T-cell (primary cell): Measurements from ENCODE around the gene CDK12. TPM values are rescaled to one million over a fixed set of nuclear protein-coding genes. Genes with fewer than 3 reads are reported as not detected.

Source experiments
- ATAC-seq, 4 experiments: fragments of 200-7000 bp in 3 of 4; fragments of 150-1000 bp in 1 of 4; cut with Tn5 transposase; replicated peaks in 1 of 4; 1 replicate in 3 of 4; 2 replicates in 1 of 4; pipeline ENCODE4 v1.10.0; 2021; ENCODE audit warnings: moderate library complexity in 3 of 4, mild to moderate bottlenecking in 2 of 4, moderate number of reproducible peaks in 1 of 4
- CTCF ChIA-PET, 2 donors: fragments of 300-600 bp; sonication (Branson Sonifier 250); formaldehyde crosslinking; loops; one replicate each; lab custom pipeline; 2022; ENCODE audit warnings: antibody characterized with exemption in 2 of 2; lab: Charles Lee
- POLR2A ChIA-PET, 2 donors: fragments of 300-600 bp; sonication (Branson Sonifier 250); formaldehyde crosslinking; loops; one replicate each; lab custom pipeline; 2022; ENCODE audit warnings: antibody characterized with exemption in 2 of 2; lab: Charles Lee
- DNase-seq, 35 experiments: peaks; one replicate each; pipeline versions ENCODE4 v3.0.0 to v3.0.0-alpha.2; 2013 to 2023
- H3K27ac ChIP-seq: one replicate; pipeline ENCODE4 v1.5.1; 2013; ENCODE audit warnings: low read length
- H3K27me3 ChIP-seq, 2 experiments: replicated peaks in 1 of 2; 1 replicate in 1 of 2; 2 replicates in 1 of 2; pipeline versions ENCODE4 v1.6.1 to v1.7.0; 2013; ENCODE audit warnings: low read length in 1 of 2, mixed read lengths in 1 of 2; ENCODE audit not compliant: control insufficient read depth in 2 of 2, insufficient read depth in 2 of 2; ENCODE audit errors: extremely low read depth in 1 of 2
- H3K36me3 ChIP-seq, 2 donors: 1 replicate in 1 of 2; 2 replicates in 1 of 2; pipeline versions ENCODE4 v1.6.1 to v1.7.0; 2013; ENCODE audit warnings: low read length in 1 of 2; ENCODE audit not compliant: control insufficient read depth in 2 of 2, insufficient read depth in 1 of 2; ENCODE audit errors: extremely low read depth in 1 of 2
- H3K4me1 ChIP-seq, 2 experiments: 1 replicate in 1 of 2; 2 replicates in 1 of 2; pipeline versions ENCODE4 v1.6.1 to v1.7.0; 2013; ENCODE audit warnings: low read length in 2 of 2, mixed read lengths in 1 of 2; ENCODE audit not compliant: insufficient read depth in 2 of 2, control insufficient read depth in 1 of 2; ENCODE audit errors: extremely low read depth in 1 of 2
- H3K4me3 ChIP-seq, 2 donors: 1 replicate in 1 of 2; 2 replicates in 1 of 2; pipeline versions ENCODE4 v1.5.1 to v1.7.0; 2013; ENCODE audit warnings: mild to moderate bottlenecking in 2 of 2, low read length in 1 of 2, moderate library complexity in 1 of 2; ENCODE audit not compliant: control insufficient read depth in 1 of 2; ENCODE audit errors: extremely low read depth in 1 of 2
- H3K9me3 ChIP-seq: 2 replicates; pipeline ENCODE4 v1.7.0; 2013
- H3K27ac Mint-ChIP-seq, 2 donors: one replicate each; pipeline ENCODE4 v1.8.0; 2020 to 2021; ENCODE audit warnings: mild to moderate bottlenecking in 2 of 2, mixed read lengths in 2 of 2
- H3K27me3 Mint-ChIP-seq, 2 donors: one replicate each; pipeline ENCODE4 v1.8.0; 2021 to 2022; ENCODE audit warnings: mixed read lengths in 2 of 2
- H3K36me3 Mint-ChIP-seq: one replicate; pipeline ENCODE4 v1.8.0; 2021; ENCODE audit warnings: mixed read lengths
- H3K4me1 Mint-ChIP-seq, 3 donors: one replicate each; pipeline ENCODE4 v1.8.0; 2020 to 2022; ENCODE audit warnings: mixed read lengths in 3 of 3, mild to moderate bottlenecking in 1 of 3
- H3K4me3 Mint-ChIP-seq, 3 donors: one replicate each; pipeline ENCODE4 v1.8.0; 2020 to 2022; ENCODE audit warnings: mild to moderate bottlenecking in 3 of 3, mixed read lengths in 3 of 3, moderate library complexity in 3 of 3
- H3K9me3 Mint-ChIP-seq, 3 donors: one replicate each; pipeline ENCODE4 v1.8.0; 2020 to 2022; ENCODE audit warnings: mixed read lengths in 3 of 3
- WGBS: methylation state at CpG from one replicate; pipeline ENCODE4 v1.1.5; 2013; ENCODE audit warnings: missing lambda C conversion rate; ENCODE audit not compliant: insufficient coverage; 5-methylcytosine and 5-hydroxymethylcytosine counted together
- total RNA-seq, 35 experiments: library from RNA in 6 of 35; stranded (reverse) in 6 of 35; fragments of 120-200 nt in 1 of 35; gene quantifications; one replicate each; pipeline versions ENCODE4 v1.2.1 to v1.2.4 and lab custom pipeline; 2013 to 2026

CDK12 gene
- total RNA-seq, 5 donors from 2014 or later (not counting 1 experiment from before 2014, with no cell fraction given): 95.6 to 108 (median 104) TPM

- WGBS: no CpG with 5 or more reads among the region's 2 CpGs
- ATAC-seq (no peak), DNase-seq (no peak)
- H3K4me1 Mint-ChIP-seq: peaks cover 0 to 6% (median 5%) of the 10 kb centered on the region in 3 donors
- H3K4me3 Mint-ChIP-seq: no peak overlapping the region
- ChIA-PET POLR2A (no interaction called here), CTCF (no interaction called here)
- Histone ChIP-seq H3K4me1 (no peaks in the 10 kb centered on the region), H3K4me3 (no peak overlapping the region), H3K27me3 (no peaks in the 10 kb centered on the region), H3K27ac (no peak overlapping the region), H3K36me3 (peaks cover 14 to 76% of the 10 kb centered on the region in 2 donors), H3K9me3 (no peaks in the 10 kb centered on the region)
- H3K36me3 Mint-ChIP-seq: peaks cover 53% of the 10 kb centered on the region
- H3K27me3 Mint-ChIP-seq: no peaks in the 10 kb centered on the region
- H3K9me3 Mint-ChIP-seq: no peaks in the 10 kb centered on the region
- H3K27ac Mint-ChIP-seq: no peak overlapping the region
Measured at GRCh38 chr17:39529455-39529854, 68.2 kb downstream of the CDK12 start.

GRCh38 chr17:39530513-39530912 is 69.2 kb downstream of the CDK12 start:
- Mint-ChIP-seq H3K4me3 (no peak overlapping the region), H3K4me1 (peaks cover 0 to 6% (median 5%) of the 10 kb centered on the region in 3 donors), H3K27me3 (no peaks in the 10 kb centered on the region), H3K27ac (no peak overlapping the region), H3K9me3 (no peaks in the 10 kb centered on the region), H3K36me3 (peaks cover 45% of the 10 kb centered on the region)
- ChIA-PET POLR2A (no interaction called here), CTCF (no interaction called here)
- no peak for DNase-seq
- ATAC-seq: no peak
- no peaks in the 10 kb centered on the region for H3K9me3 ChIP-seq
- no peak overlapping the region for H3K27ac ChIP-seq
- peaks cover 14 to 66% of the 10 kb centered on the region in 2 donors for H3K36me3 ChIP-seq
- WGBS: 97% methylated on average over 7 of the region's 10 CpGs
- H3K4me1 ChIP-seq: no peaks in the 10 kb centered on the region
- H3K4me3 ChIP-seq: no peak overlapping the region
- H3K27me3 ChIP-seq: no peaks in the 10 kb centered on the region

DNA sequence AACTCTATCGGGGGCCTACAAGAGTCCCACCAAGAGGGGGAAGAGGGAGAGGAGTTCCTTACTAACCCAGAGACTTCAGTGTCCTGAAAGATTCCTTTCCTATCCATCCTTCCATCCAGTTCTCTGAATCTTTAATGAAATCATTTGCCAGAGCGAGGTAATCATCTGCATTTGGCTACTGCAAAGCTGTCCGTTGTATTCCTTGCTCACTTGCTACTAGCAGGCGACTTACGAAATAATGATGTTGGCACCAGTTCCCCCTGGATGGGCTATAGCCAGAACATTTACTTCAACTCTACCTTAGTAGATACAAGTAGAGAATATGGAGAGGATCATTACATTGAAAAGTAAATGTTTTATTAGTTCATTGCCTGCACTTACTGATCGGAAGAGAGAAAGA is 70.0 kb downstream of the CDK12 start:
- Mint-ChIP-seq H3K27ac (no peak overlapping the region), H3K4me3 (no peak overlapping the region), H3K36me3 (peaks cover 39% of the 10 kb centered on the region), H3K4me1 (peaks cover 0 to 6% (median 5%) of the 10 kb centered on the region in 3 donors), H3K27me3 (no peaks in the 10 kb centered on the region), H3K9me3 (no peaks in the 10 kb centered on the region)
- H3K27me3 ChIP-seq: no peaks in the 10 kb centered on the region
- CTCF ChIA-PET: no interaction called here
- H3K27ac ChIP-seq: no peak overlapping the region
- H3K9me3 ChIP-seq: no peaks in the 10 kb centered on the region
- DNase-seq (no peak), ATAC-seq (no peak)
- 100% methylated on average over 1 of the region's 6 CpGs for whole genome bisulfite sequencing
- H3K4me1 ChIP-seq: no peaks in the 10 kb centered on the region
- H3K4me3 ChIP-seq: no peak overlapping the region
- POLR2A ChIA-PET: no interaction called here
- peaks cover 10 to 62% of the 10 kb centered on the region in 2 donors for H3K36me3 ChIP-seq

DNA sequence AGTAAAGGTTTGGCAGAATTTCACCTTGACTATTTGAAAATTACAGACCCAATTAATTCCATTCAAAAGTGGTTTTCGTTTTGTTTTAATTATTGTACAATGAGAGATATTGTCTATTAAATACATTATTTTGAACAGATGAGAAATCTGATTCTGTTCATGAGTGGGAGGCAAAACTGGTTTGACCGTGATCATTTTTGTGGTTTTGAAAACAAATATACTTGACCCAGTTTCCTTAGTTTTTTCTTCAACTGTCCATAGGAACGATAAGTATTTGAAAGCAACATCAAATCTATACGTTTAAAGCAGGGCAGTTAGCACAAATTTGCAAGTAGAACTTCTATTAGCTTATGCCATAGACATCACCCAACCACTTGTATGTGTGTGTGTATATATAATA is 72.6 kb downstream of the CDK12 start:
- WGBS: no CpG with 5 or more reads among the region's 4 CpGs

DNA sequence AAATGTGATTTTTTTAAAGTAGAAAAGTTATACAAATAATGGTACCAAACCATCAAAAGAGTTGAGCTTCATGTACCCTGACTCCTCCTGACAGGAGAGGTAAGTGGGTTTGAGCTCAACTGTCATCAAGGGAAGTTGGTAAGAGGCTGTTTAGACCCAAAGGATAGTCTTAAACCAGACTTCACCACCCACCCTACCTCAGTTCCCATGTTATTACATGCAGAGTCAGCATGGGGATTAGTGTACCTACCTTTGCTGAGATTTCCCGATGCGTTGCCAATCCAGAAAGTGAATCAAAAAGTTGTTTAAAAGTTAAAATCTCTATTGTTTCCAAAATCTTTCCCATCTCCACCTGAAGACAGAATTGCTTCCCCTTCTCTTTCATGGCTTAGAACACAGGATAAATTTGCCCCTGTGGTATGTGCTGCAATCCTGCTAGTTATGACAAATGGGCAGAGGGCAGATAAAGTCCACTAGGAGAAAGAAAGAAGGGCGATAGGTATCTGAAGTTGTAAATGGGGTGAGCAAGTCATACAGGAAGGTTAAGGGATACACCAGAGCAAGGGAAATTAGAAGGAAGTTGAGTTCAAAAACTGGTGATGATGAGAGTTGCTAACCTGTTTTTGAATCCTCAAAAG is 73.6 kb downstream of the CDK12 start:
- DNase-seq (no peak), ATAC-seq (no peak)
- no peaks in the 10 kb centered on the region for H3K9me3 Mint-ChIP-seq
- WGBS: 100% methylated on average over 1 of the region's 3 CpGs
- peaks cover 18 to 27% (median 23%) of the 10 kb centered on the region in 3 donors for H3K4me1 Mint-ChIP-seq
- Histone ChIP-seq H3K36me3 (peaks cover 10 to 29% of the 10 kb centered on the region in 2 donors), H3K4me1 (peaks cover 0 to 5% of the 10 kb centered on the region in 2 experiments), H3K9me3 (no peaks in the 10 kb centered on the region), H3K4me3 (no peak overlapping the region), H3K27ac (no peak overlapping the region), H3K27me3 (no peaks in the 10 kb centered on the region)
- POLR2A ChIA-PET: no interaction called here
- H3K36me3 Mint-ChIP-seq: peaks cover 18% of the 10 kb centered on the region
- no peak overlapping the region for H3K4me3 Mint-ChIP-seq
- H3K27me3 Mint-ChIP-seq: no peaks in the 10 kb centered on the region
- H3K27ac Mint-ChIP-seq: no peak overlapping the region
- CTCF ChIA-PET: interaction anchor here in 1 of 2 donors (0.6 kb wide), 1 partner anchor 657 kb away, joined by 5 read pairs; no protein-coding TSS in a partner anchor

More for the DNA sequence above, 72.6 kb downstream of the CDK12 start:
- ChIA-PET CTCF (no interaction called here), POLR2A (no interaction called here)
- H3K9me3 ChIP-seq: no peaks in the 10 kb centered on the region
- H3K4me3 ChIP-seq: no peak overlapping the region
- H3K27ac ChIP-seq: no peak overlapping the region
- no peaks in the 10 kb centered on the region for H3K27me3 ChIP-seq
- H3K36me3 Mint-ChIP-seq: peaks cover 22% of the 10 kb centered on the region
- peaks cover 10 to 38% of the 10 kb centered on the region in 2 donors for H3K36me3 ChIP-seq
- no peak overlapping the region for H3K27ac Mint-ChIP-seq
- peaks cover 0 to 5% of the 10 kb centered on the region in 2 experiments for H3K4me1 ChIP-seq
- H3K4me3 Mint-ChIP-seq: no peak overlapping the region
- H3K9me3 Mint-ChIP-seq: no peaks in the 10 kb centered on the region
- no peak for ATAC-seq
- DNase-seq: no peak
- peaks cover 12 to 17% (median 13%) of the 10 kb centered on the region in 3 donors for H3K4me1 Mint-ChIP-seq
- H3K27me3 Mint-ChIP-seq: no peaks in the 10 kb centered on the region

- CTCF ChIA-PET: interaction anchor here in 1 of 2 donors (0.5 kb wide), 1 partner anchor 88 kb away, joined by 3 read pairs; no protein-coding TSS in a partner anchor
- Histone ChIP-seq H3K27me3 (no peaks in the 10 kb centered on the region), H3K4me3 (no peak overlapping the region), H3K27ac (no peak overlapping the region), H3K36me3 (peaks cover 3 to 14% of the 10 kb centered on the region in 2 donors), H3K4me1 (peaks cover 0 to 5% of the 10 kb centered on the region in 2 experiments), H3K9me3 (no peaks in the 10 kb centered on the region)
- Mint-ChIP-seq H3K27ac (no peak overlapping the region), H3K4me1 (peaks cover 18 to 29% (median 22%) of the 10 kb centered on the region in 3 donors), H3K36me3 (peaks cover 7% of the 10 kb centered on the region), H3K27me3 (no peaks in the 10 kb centered on the region), H3K4me3 (no peak overlapping the region), H3K9me3 (no peaks in the 10 kb centered on the region)
- ATAC-seq (no peak), DNase-seq (no peak)
- POLR2A ChIA-PET: interaction anchor here in 1 of 2 donors (0.7 kb wide), 1 partner anchor 360 kb away, joined by 3 read pairs; no protein-coding TSS in a partner anchor
Measured at GRCh38 chr17:39536468-39536867, 75.2 kb downstream of the CDK12 start.
